DND-41 (cell line): ENCODE measurements around the gene GALE.

Experiments used
- ATAC-seq: fragments of 200-7000 bp; cut with Tn5 transposase; 3 replicates; pipeline ENCODE4 v1.9.1; 2021; ENCODE audit warnings: low read depth; ENCODE audit not compliant: insufficient read depth
- DNase-seq: peaks from one replicate; pipeline ENCODE4 v3.0.0-alpha.2; 2020
- H2AFZ ChIP-seq: 2 replicates; pipeline ENCODE4 v1.6.0; 2012; ENCODE audit warnings: low read depth, low read length
- H3K27ac ChIP-seq: 2 replicates; pipeline ENCODE4 v1.5.1; 2012; ENCODE audit warnings: low read length, inconsistent platforms
- H3K27me3 ChIP-seq: fragments of 200-600 bp; sonication (generic); 2 replicates; pipeline ENCODE4 v1.6.0; 2012; ENCODE audit warnings: low read length, mild to moderate bottlenecking, inconsistent platforms; ENCODE audit not compliant: insufficient read depth, poor library complexity
- H3K36me3 ChIP-seq: 2 replicates; pipeline ENCODE4 v1.5.1; 2012; ENCODE audit warnings: low read length, inconsistent platforms; ENCODE audit not compliant: insufficient read depth
- H3K4me1 ChIP-seq: 2 replicates; pipeline ENCODE4 v1.5.1; 2012; ENCODE audit warnings: mild to moderate bottlenecking, low read length; ENCODE audit not compliant: insufficient read depth
- H3K4me2 ChIP-seq: 2 replicates; pipeline ENCODE4 v1.6.0; 2012; ENCODE audit warnings: mild to moderate bottlenecking, moderate library complexity, low read length, inconsistent platforms; ENCODE audit not compliant: insufficient read depth
- H3K4me3 ChIP-seq, 2 experiments: fragments of 200-600 bp in 1 of 2; shearing (Covaris generic) in 1 of 2; 2 replicates each; pipeline ENCODE4 v1.5.1; 2012 to 2016; ENCODE audit warnings: inconsistent platforms in 2 of 2, low read length in 2 of 2, mild to moderate bottlenecking in 2 of 2, low read depth in 1 of 2, moderate library complexity in 1 of 2
- H3K79me2 ChIP-seq: 2 replicates; pipeline ENCODE4 v1.6.0; 2012; ENCODE audit warnings: low read length, inconsistent platforms; ENCODE audit not compliant: insufficient read depth
- H3K9ac ChIP-seq: 2 replicates; pipeline ENCODE4 v1.6.0; 2012; ENCODE audit warnings: low read depth, mild to moderate bottlenecking, inconsistent platforms, low read length, moderate library complexity
- H3K9me3 ChIP-seq: 2 replicates; pipeline ENCODE4 v1.5.1; 2012; ENCODE audit warnings: low read length, moderate library complexity, mild to moderate bottlenecking, inconsistent platforms; ENCODE audit not compliant: insufficient read depth, severe bottlenecking
- H4K20me1 ChIP-seq: 2 replicates; pipeline ENCODE4 v1.6.0; 2012; ENCODE audit warnings: low read length; ENCODE audit not compliant: insufficient read depth
- EZH2 ChIP-seq: IDR thresholded peaks from 3 replicates; pipeline ENCODE4 v1.6.1; 2012; ENCODE audit warnings: borderline replicate concordance, low read depth, mild to moderate bottlenecking, moderate library complexity, low read length, inconsistent platforms; ENCODE audit not compliant: severe bottlenecking
- TF ChIP-seq, protein P1 (sequence below): IDR thresholded peaks from 2 replicates; pipeline ENCODE4 v1.5.1; 2012; ENCODE audit warnings: borderline replicate concordance, low read length, moderate library complexity, mild to moderate bottlenecking; ENCODE audit not compliant: poor library complexity, severe bottlenecking; ENCODE audit errors: extremely low read depth

GALE gene

DNA sequence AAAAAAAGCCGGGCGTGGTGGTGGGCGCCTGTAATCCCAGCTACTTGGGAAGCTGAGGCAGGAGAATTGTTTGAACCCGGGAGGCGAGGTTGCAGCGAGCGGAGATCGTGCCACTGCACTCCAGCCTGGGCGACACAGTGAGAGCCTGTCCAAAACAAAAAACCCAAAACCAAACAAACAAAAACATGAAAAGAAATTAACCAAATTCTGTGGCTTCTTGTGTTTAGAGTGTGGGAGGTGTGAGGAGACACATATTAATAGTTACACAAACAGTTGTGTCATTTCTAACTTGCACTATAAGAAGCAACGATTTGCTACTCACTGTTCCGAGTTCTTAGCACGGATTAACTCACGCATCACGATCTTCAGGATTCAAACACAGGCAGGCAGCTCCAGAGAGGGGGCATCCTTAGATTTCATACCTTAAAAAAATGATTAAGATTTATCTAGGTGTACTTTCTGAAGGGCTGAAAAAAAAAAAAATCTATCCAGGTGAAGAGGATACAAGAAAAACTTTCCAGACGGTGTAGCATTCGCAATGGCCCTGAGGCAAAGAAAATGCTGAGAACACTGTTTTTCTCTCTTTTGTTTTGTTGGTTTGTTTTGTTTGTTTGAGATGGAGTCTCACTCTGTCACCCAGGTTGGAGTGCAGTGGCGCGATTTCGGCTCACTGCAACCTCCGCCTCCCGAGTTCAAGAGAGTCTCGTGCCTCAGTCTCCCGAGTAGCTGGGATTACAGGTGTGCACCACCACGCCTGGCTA lies 25.4 kb upstream of the GALE start:
- no peak for DNase-seq

DNA sequence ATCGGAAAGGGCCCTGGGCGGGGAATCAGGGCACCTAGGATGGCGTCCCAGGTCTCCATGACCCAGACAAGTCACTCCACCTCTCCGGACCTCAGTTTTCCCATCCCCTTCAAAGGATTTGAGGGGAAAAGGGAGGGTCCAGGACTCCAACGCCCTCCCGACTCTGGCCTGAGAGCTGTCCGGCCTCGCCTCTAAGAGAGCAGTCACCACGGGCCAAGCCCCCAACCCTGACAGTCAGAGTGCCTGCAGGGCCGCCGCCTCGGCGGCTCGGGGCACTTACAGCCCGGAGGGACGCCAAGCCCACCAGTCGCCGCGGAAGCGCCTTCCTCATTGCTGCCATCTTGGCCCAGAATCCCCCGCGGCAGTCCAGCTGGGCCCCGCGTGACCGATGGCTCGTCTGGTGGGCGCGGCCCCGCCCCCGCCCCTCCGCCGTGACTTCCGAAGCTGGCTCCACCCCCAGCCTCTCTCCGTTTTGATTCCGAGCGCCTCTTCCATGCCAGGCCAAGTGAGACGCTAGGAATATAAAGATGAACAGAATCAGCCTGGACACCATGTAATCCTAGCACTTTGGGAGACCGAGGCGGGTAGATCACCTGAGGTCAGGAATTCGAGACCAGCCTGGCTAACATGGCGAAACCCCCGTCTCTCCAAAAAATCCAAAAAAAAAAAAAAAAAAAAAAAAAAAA lies 24.7 kb upstream of the GALE start, which contains the start of gene HMGCL:
TSS of gene HMGCL (minus strand) at position 354 of the 686 bp plus-strand sequence. CDS start at position 340, 14 bp downstream.
- peak; percentile 92 for DNase-seq
- peak within 1 kb of the TSS; percentile 87 for H3K27ac ChIP-seq
- H3K79me2 ChIP-seq = peaks cover 15% of the 10 kb centered on the region
- ATAC-seq = peak; percentile 98
- no peaks in the 10 kb centered on the region for H3K36me3 ChIP-seq
- H3K27me3 ChIP-seq = no peaks in the 10 kb centered on the region
- H4K20me1 ChIP-seq = no peaks in the 10 kb centered on the region
- no peaks in the 10 kb centered on the region for H3K9me3 ChIP-seq
- peak within 1 kb of the TSS; percentile 86 for H2AFZ ChIP-seq
- peaks cover 20% of the 10 kb centered on the region for H3K4me1 ChIP-seq
- TF ChIP-seq, protein P1, sequence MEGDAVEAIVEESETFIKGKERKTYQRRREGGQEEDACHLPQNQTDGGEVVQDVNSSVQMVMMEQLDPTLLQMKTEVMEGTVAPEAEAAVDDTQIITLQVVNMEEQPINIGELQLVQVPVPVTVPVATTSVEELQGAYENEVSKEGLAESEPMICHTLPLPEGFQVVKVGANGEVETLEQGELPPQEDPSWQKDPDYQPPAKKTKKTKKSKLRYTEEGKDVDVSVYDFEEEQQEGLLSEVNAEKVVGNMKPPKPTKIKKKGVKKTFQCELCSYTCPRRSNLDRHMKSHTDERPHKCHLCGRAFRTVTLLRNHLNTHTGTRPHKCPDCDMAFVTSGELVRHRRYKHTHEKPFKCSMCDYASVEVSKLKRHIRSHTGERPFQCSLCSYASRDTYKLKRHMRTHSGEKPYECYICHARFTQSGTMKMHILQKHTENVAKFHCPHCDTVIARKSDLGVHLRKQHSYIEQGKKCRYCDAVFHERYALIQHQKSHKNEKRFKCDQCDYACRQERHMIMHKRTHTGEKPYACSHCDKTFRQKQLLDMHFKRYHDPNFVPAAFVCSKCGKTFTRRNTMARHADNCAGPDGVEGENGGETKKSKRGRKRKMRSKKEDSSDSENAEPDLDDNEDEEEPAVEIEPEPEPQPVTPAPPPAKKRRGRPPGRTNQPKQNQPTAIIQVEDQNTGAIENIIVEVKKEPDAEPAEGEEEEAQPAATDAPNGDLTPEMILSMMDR = no peak
- no peak for TF ChIP-seq EZH2
- peak within 1 kb of the TSS; percentile 88 for H3K9ac ChIP-seq
- peak within 1 kb of the TSS; percentile 86 for H3K4me2 ChIP-seq
- peak within 1 kb of the TSS; percentile 89 to 91 for H3K4me3 ChIP-seq

More for the DNA sequence above, 25.4 kb upstream of the GALE start:
- Histone ChIP-seq H3K9me3 (no peaks in the 10 kb centered on the region), H3K27ac (peak overlapping the region; percentile 87; the same call in 1 of the 2 replicates), H3K4me3 (peak overlapping the region in 1 of 2 experiments; percentile 91; a peak in 3 of 4 replicates), H3K4me1 (peaks cover 20% of the 10 kb centered on the region), H3K9ac (peak overlapping the region; percentile 88), H3K79me2 (peaks cover 15% of the 10 kb centered on the region), H3K36me3 (no peaks in the 10 kb centered on the region), H3K4me2 (peak overlapping the region; percentile 86), H3K27me3 (no peaks in the 10 kb centered on the region), H2AFZ (peak overlapping the region; percentile 86), H4K20me1 (no peaks in the 10 kb centered on the region)
- TF ChIP-seq, protein P1 = no peak
- no peak for TF ChIP-seq EZH2
- ATAC-seq = no peak

- H3K4me1 ChIP-seq = peaks cover 20% of the 10 kb centered on the region
- TF ChIP-seq, protein P1 = no peak
- no peak for TF ChIP-seq EZH2
- no peak for ATAC-seq
Observed at GRCh38 chr1:23824711-23825075, 24.1 kb upstream of the GALE start.

More at GRCh38 chr1:23824711-23825075, 24.1 kb upstream of the GALE start:
- H3K27me3 ChIP-seq = no peaks in the 10 kb centered on the region
- peak overlapping the region; percentile 88 for H3K9ac ChIP-seq
- peak overlapping the region; percentile 89 to 91 for H3K4me3 ChIP-seq
- no peak for DNase-seq
- H3K79me2 ChIP-seq = peaks cover 15% of the 10 kb centered on the region
- H3K36me3 ChIP-seq = no peaks in the 10 kb centered on the region
- no peaks in the 10 kb centered on the region for H3K9me3 ChIP-seq
- H2AFZ ChIP-seq = peak overlapping the region; percentile 86
- H3K4me2 ChIP-seq = peak overlapping the region; percentile 86
- peak overlapping the region; percentile 87 for H3K27ac ChIP-seq
- H4K20me1 ChIP-seq = no peaks in the 10 kb centered on the region
